Measurements from ENCODE around the gene IKZF1.

IKZF1 gene

GRCh38 chr7:50304129-50304910 is at the start of gene IKZF1:
TSS of gene IKZF1 (plus strand) at chr7:50304716. CDS start at chr7:50319062, 14,346 bp downstream.
- no peak for DNase-seq

- no peak for DNase-seq
Observed at GRCh38 chr7:50261593-50261992, 42.9 kb upstream of the IKZF1 start.

GRCh38 chr7:50262446-50262845 is 42.1 kb upstream of the IKZF1 start:
- DNase-seq, result no peak

GRCh38 chr7:50262916-50263690 is 41.4 kb upstream of the IKZF1 start:
- DNase-seq, result no peak

GRCh38 chr7:50264908-50265307 is 39.6 kb upstream of the IKZF1 start:
- no peak for DNase-seq

- DNase-seq, result no peak
Observed at GRCh38 chr7:50265968-50266634, 38.4 kb upstream of the IKZF1 start.

- no peak for DNase-seq
Observed at GRCh38 chr7:50266635-50267386, 37.7 kb upstream of the IKZF1 start.

- DNase-seq, result no peak
Observed at GRCh38 chr7:50267525-50268041, 36.9 kb upstream of the IKZF1 start.

GRCh38 chr7:50268223-50268622 is 36.3 kb upstream of the IKZF1 start:
- DNase-seq, result no peak

- DNase-seq, result no peak
Observed at GRCh38 chr7:50268990-50269389, 35.5 kb upstream of the IKZF1 start.

- DNase-seq, result no peak
Observed at GRCh38 chr7:50270531-50271018, 33.9 kb upstream of the IKZF1 start.

GRCh38 chr7:50272808-50273207 is 31.7 kb upstream of the IKZF1 start:
- no peak for DNase-seq

- DNase-seq, result no peak
Observed at GRCh38 chr7:50273301-50273700, 31.2 kb upstream of the IKZF1 start.

GRCh38 chr7:50273870-50274269 is 30.6 kb upstream of the IKZF1 start:
- DNase-seq, result no peak

- DNase-seq, result no peak
Observed at GRCh38 chr7:50274361-50274760, 30.2 kb upstream of the IKZF1 start.

GRCh38 chr7:50275430-50275829 is 29.1 kb upstream of the IKZF1 start:
- DNase-seq, result no peak

GRCh38 chr7:50276483-50276882 is 28.0 kb upstream of the IKZF1 start:
- DNase-seq, result no peak

GRCh38 chr7:50278120-50278519 is 26.4 kb upstream of the IKZF1 start:
- DNase-seq, result no peak

- no peak for DNase-seq
Observed at GRCh38 chr7:50281680-50282445, 22.7 kb upstream of the IKZF1 start.

- DNase-seq, result no peak
Observed at GRCh38 chr7:50282813-50283605, 21.5 kb upstream of the IKZF1 start.

GRCh38 chr7:50283731-50284130 is 20.8 kb upstream of the IKZF1 start:
- no peak for DNase-seq

Measured in amniotic stem cell (primary cell).